IMR-90 (cell line): ENCODE data around the gene WFDC6. TPM values are rescaled to one million over a fixed set of nuclear protein-coding genes. Genes with fewer than 3 reads are reported as not detected.

Experiments
- ATAC-seq: fragments of 200-7000 bp; cut with Tn5 transposase; 2 replicates; pipeline ENCODE4 v1.9.1; 2020; ENCODE audit warnings: low read depth, mild to moderate bottlenecking, moderate library complexity
- BruUV-seq: library from RNA; stranded (reverse); fragments of 400-500 nt; replicated peaks from 2 replicates; lab custom pipeline; 2021; lab: Mats Ljungman, UMichigan
- CTCF ChIA-PET: fragments of 300-600 bp; formaldehyde crosslinking; extraction: SDS; loops from one replicate; lab custom pipeline; 2021; ENCODE audit warnings: antibody characterized with exemption; lab: Yijun Ruan, JAX
- POLR2A ChIA-PET: fragments of 300-600 bp; sonication (Branson Sonifier 250); formaldehyde crosslinking; loops from one replicate; lab custom pipeline; 2022; ENCODE audit warnings: antibody characterized with exemption; ENCODE audit not compliant: unreplicated experiment; lab: Charles Lee
- DNase-seq: peaks from one replicate; pipeline ENCODE4 v3.0.0; 2013
- H2AFZ ChIP-seq: replicated peaks from 2 replicates; pipeline ENCODE3; 2013; ENCODE audit warnings: low read length, mild to moderate bottlenecking; ENCODE audit not compliant: poor library complexity
- H2AK5ac ChIP-seq: 2 replicates; pipeline ENCODE4 v1.6.1; 2013; ENCODE audit warnings: low read depth, low read length, inconsistent platforms
- H2AK9ac ChIP-seq: replicated peaks from 2 replicates; pipeline ENCODE3; 2013; ENCODE audit warnings: mild to moderate bottlenecking, low read depth, low read length, moderate library complexity; ENCODE audit not compliant: poor library complexity
- H2BK120ac ChIP-seq: 2 replicates; pipeline ENCODE4 v1.6.1; 2013; ENCODE audit warnings: low read depth, low read length, inconsistent platforms
- H2BK15ac ChIP-seq: 3 replicates; pipeline ENCODE4 v1.6.1; 2013; ENCODE audit warnings: low read depth, low read length, inconsistent platforms
- H2BK20ac ChIP-seq: 2 replicates; pipeline ENCODE4 v1.6.1; 2013; ENCODE audit warnings: low read depth, mild to moderate bottlenecking, inconsistent platforms, low read length, moderate library complexity
- H2BK5ac ChIP-seq: 2 replicates; pipeline ENCODE4 v1.6.1; 2013; ENCODE audit warnings: mild to moderate bottlenecking, low read depth, low read length, inconsistent platforms; ENCODE audit not compliant: poor library complexity, severe bottlenecking
- H3K14ac ChIP-seq: replicated peaks from 2 replicates; pipeline ENCODE4 v1.6.1; 2013; ENCODE audit warnings: low read depth, low read length, inconsistent platforms
- H3K18ac ChIP-seq: 2 replicates; pipeline ENCODE4 v1.6.1; 2013; ENCODE audit warnings: low read depth, low read length, control low read depth
- H3K23ac ChIP-seq: 2 replicates; pipeline ENCODE4 v1.6.1; 2013; ENCODE audit warnings: low read depth, low read length, inconsistent platforms
- H3K27ac ChIP-seq: 2 replicates; pipeline ENCODE4 v1.5.1; 2013; ENCODE audit warnings: mild to moderate bottlenecking, control low read depth, low read length; ENCODE audit not compliant: insufficient read depth
- H3K27me3 ChIP-seq: 2 replicates; pipeline ENCODE4 v1.6.1; 2013; ENCODE audit warnings: low read length; ENCODE audit not compliant: control insufficient read depth, insufficient read depth
- H3K36me3 ChIP-seq: 2 replicates; pipeline ENCODE4 v1.6.1; 2013; ENCODE audit warnings: low read length, mixed read lengths; ENCODE audit not compliant: control insufficient read depth, insufficient read depth
- H3K4ac ChIP-seq: 2 replicates; pipeline ENCODE4 v1.6.1; 2013; ENCODE audit warnings: low read depth, low read length, inconsistent platforms
- H3K4me1 ChIP-seq: 2 replicates; pipeline ENCODE4 v1.6.1; 2013; ENCODE audit warnings: low read length, mixed read lengths; ENCODE audit not compliant: control insufficient read depth, insufficient read depth
- H3K4me2 ChIP-seq: 2 replicates; pipeline ENCODE4 v1.6.1; 2013; ENCODE audit warnings: low read depth, mild to moderate bottlenecking, control low read depth, low read length, moderate library complexity
- H3K4me3 ChIP-seq: 2 replicates; pipeline ENCODE4 v1.5.1; 2013; ENCODE audit warnings: low read depth, mild to moderate bottlenecking, control low read depth, low read length, moderate library complexity; ENCODE audit not compliant: insufficient read depth
- H3K56ac ChIP-seq: 2 replicates; pipeline ENCODE4 v1.6.1; 2013; ENCODE audit warnings: low read length, inconsistent platforms; ENCODE audit not compliant: insufficient read depth; ENCODE audit errors: extremely low read depth
- H3K79me1 ChIP-seq, 2 experiments: 2 replicates each; pipeline ENCODE4 v1.6.1; 2013; ENCODE audit warnings: low read length in 2 of 2, inconsistent platforms in 1 of 2, low read depth in 1 of 2
- H3K9ac ChIP-seq: 2 replicates; pipeline ENCODE4 v1.6.1; 2013; ENCODE audit warnings: low read depth, low read length, control low read depth
- H3K9me1 ChIP-seq: 2 replicates; pipeline ENCODE4 v1.6.1; 2013; ENCODE audit warnings: low read length, inconsistent platforms; ENCODE audit not compliant: insufficient read depth
- H3K9me3 ChIP-seq: 2 replicates; pipeline ENCODE4 v1.6.1; 2013; ENCODE audit warnings: low read length; ENCODE audit not compliant: control insufficient read depth, insufficient read depth
- H4K20me1 ChIP-seq: 2 replicates; pipeline ENCODE4 v1.6.1; 2013; ENCODE audit warnings: low read length, inconsistent platforms; ENCODE audit not compliant: insufficient read depth
- H4K5ac ChIP-seq: 2 replicates; pipeline ENCODE4 v1.6.1; 2013; ENCODE audit warnings: mild to moderate bottlenecking, low read depth, low read length, control low read depth
- H4K8ac ChIP-seq, 2 experiments: 2 replicates each; pipeline ENCODE4 v1.6.1; 2013; ENCODE audit warnings: low read depth in 2 of 2, low read length in 2 of 2, control low read depth in 1 of 2, inconsistent platforms in 1 of 2
- H4K91ac ChIP-seq: 2 replicates; pipeline ENCODE4 v1.6.1; 2013; ENCODE audit warnings: low read depth, low read length, inconsistent platforms; ENCODE audit not compliant: insufficient read depth
- MXI1 ChIP-seq: IDR thresholded peaks from 2 replicates; pipeline ENCODE4 v1.6.1; 2012; ENCODE audit warnings: low read depth, mild to moderate bottlenecking, low read length, moderate library complexity, borderline replicate concordance
- NFE2L2 ChIP-seq: fragments of 150-350 bp; IDR thresholded peaks from 2 replicates; pipeline ENCODE4 v1.6.1; 2016; ENCODE audit warnings: low read depth, mild to moderate bottlenecking, low read length
- RCOR1 ChIP-seq: IDR thresholded peaks from 2 replicates; pipeline ENCODE4 v1.6.1; 2012; ENCODE audit warnings: mild to moderate bottlenecking, low read length, improper control_type of control experiment; ENCODE audit not compliant: insufficient replicate concordance
- WGBS, 2 experiments: methylation state at CpG; one replicate each; pipeline versions ENCODE4 v1.1.5 to v1.1.7; 2013; ENCODE audit warnings: missing lambda C conversion rate in 2 of 2; ENCODE audit not compliant: insufficient read length in 1 of 2; ENCODE audit errors: extremely low coverage in 2 of 2; 5-methylcytosine and 5-hydroxymethylcytosine counted together
- dilution Hi-C: fragments of 300-500 bp; cut with HindIII; formaldehyde crosslinking; loops from one replicate; pipeline ENCODE4 v1.14.3; 2018; ENCODE audit warnings: low sequenced_read_pairs; ENCODE audit not compliant: unreplicated experiment
- in situ Hi-C: fragments of 300-500 bp; cut with MboI; formaldehyde crosslinking; loops from 3 replicates; pipeline ENCODE4 v1.14.3; 2019; ENCODE audit warnings: low sequenced_read_pairs, inconsistent platforms, mixed read lengths
- intact Hi-C: fragments of 100-400 bp; cut with micrococcal nuclease; formaldehyde crosslinking; loops from 2 replicates; pipeline ENCODE4 v1.10.0; 2022
- polyA plus RNA-seq, 3 experiments: library from polyadenylated mRNA; depleted of rRNA; stranded (reverse); fragments of >200 nt; gene quantifications; 2 replicates each; pipeline ENCODE4 v1.2.3, GENCODE V29; 2012; ENCODE audit warnings: low replicate concordance in 1 of 3
- total RNA-seq: library from RNA; depleted of rRNA; stranded (reverse); fragments of >200 nt; gene quantifications from 2 replicates; pipeline ENCODE4 v1.2.3, GENCODE V29; 2012

The WFDC6 gene
- total and polyA plus RNA-seq, 2 of the 4 experiments (the other 2 are of a cell fraction) = not detected

- Histone ChIP-seq H3K36me3 (no peaks in the 10 kb centered on the region), H2BK20ac (no peak within 1 kb of the TSS), H2AK5ac (no peak within 1 kb of the TSS), H2BK5ac (no peak within 1 kb of the TSS), H3K79me1 (no peaks in the 10 kb centered on the region), H2AK9ac (no peak within 1 kb of the TSS), H3K4me3 (no peak within 1 kb of the TSS), H3K9me1 (no peaks in the 10 kb centered on the region), H3K14ac (no peak within 1 kb of the TSS), H3K4ac (no peak within 1 kb of the TSS), H4K8ac (no peak within 1 kb of the TSS), H3K9me3 (no peaks in the 10 kb centered on the region), H2BK120ac (no peak within 1 kb of the TSS), H3K27ac (no peak within 1 kb of the TSS), H3K4me2 (no peak within 1 kb of the TSS), H3K56ac (no peak within 1 kb of the TSS), H2AFZ (no peak within 1 kb of the TSS), H3K18ac (no peak within 1 kb of the TSS), H3K27me3 (peaks cover 5% of the 10 kb centered on the region), H4K5ac (no peak within 1 kb of the TSS), H3K23ac (no peak within 1 kb of the TSS), H3K9ac (no peak within 1 kb of the TSS), H4K20me1 (no peaks in the 10 kb centered on the region), H4K91ac (no peak within 1 kb of the TSS), H3K4me1 (no peaks in the 10 kb centered on the region), H2BK15ac (no peak within 1 kb of the TSS)
- intact Hi-C loops (loop anchor here (10.0 kb wide), 1 partner anchor 468 kb away; no protein-coding TSS in a partner anchor), dilution Hi-C loops (no loop called here), in situ Hi-C loops (loop anchor here (25.0 kb wide), 1 partner anchor 215 kb away; no protein-coding TSS in a partner anchor)
- no TSS peak for BruUV-seq
- DNase-seq (no peak), ATAC-seq (no peak)
- TF ChIP-seq NFE2L2 (no peak), RCOR1 (no peak), MXI1 (no peak)
- POLR2A ChIA-PET = no interaction called here
- 65% methylated on average over 4 of the region's 6 CpGs; no CpG with 5 or more reads in 1 of the 2 experiments for WGBS, 2 experiments
- CTCF ChIA-PET = no interaction called here
These were observed 8.0 kb upstream of the WFDC6 start, which contains the start of gene EPPIN for GRCh38 chr20:45547206-45547770. EPPIN (minus strand) TSS chr20:45547401; CDS start chr20:45547357, 44 bp downstream.
